K562 (cell line): ENCODE results near the gene COMMD9. TPM values are rescaled to one million over a fixed set of nuclear protein-coding genes. Genes with fewer than 3 reads are reported as not detected.

Experiments used
- ETV5 ChIP-seq: sonication (generic); formaldehyde crosslinking; IDR thresholded peaks from 2 replicates; pipeline ENCODE4 v1.4.0; 2020; ENCODE audit warnings: low read depth, mild to moderate bottlenecking, missing genetic modification reagents
- MAFG ChIP-seq: fragments of 450-650 bp; conservative IDR thresholded peaks from 2 replicates; pipeline ENCODE4 v1.6.1; 2016; ENCODE audit warnings: missing genetic modification characterization, missing compliant biosample characterization
- NFE2 ChIP-seq: IDR thresholded peaks from 2 replicates; pipeline ENCODE4 v1.6.1; 2014; ENCODE audit warnings: antibody characterized with exemption, low read depth
- PHB2 ChIP-seq: fragments of 450-650 bp; IDR thresholded peaks from 2 replicates; pipeline ENCODE4 v1.6.1; 2017; ENCODE audit warnings: low read depth
- TBP ChIP-seq: optimal IDR thresholded peaks from 2 replicates; pipeline ENCODE3; 2011; ENCODE audit warnings: low read depth, low read length, improper control_type of control experiment
- TRIM24 ChIP-seq, 2 experiments: fragments of 450-650 bp; IDR thresholded peaks; 2 replicates each; pipeline ENCODE4 v1.6.1; 2016
- ZKSCAN1 ChIP-seq: fragments of 150-350 bp; IDR thresholded peaks from 2 replicates; pipeline ENCODE4 v1.6.1; 2016; ENCODE audit warnings: low read depth, low read length
- ZNF133 ChIP-seq: fragments of 250-450 bp; sonication (Bioruptor Pico); IDR thresholded peaks from 2 replicates; pipeline ENCODE4 v1.4.0; 2020; ENCODE audit warnings: mild to moderate bottlenecking
- polyA plus RNA-seq, 8 experiments: library from polyadenylated mRNA; depleted of rRNA in 4 of 8; stranded (reverse) in 5 of 8; unstranded in 3 of 8; fragments of >200 nt; fragmentation: Nextera tagmentation in 2 of 8; fragmentation: Illumina TruSeq in 1 of 8; extraction: Ambion mirVana in 2 of 8; extraction: Trizol in 1 of 8; gene quantifications; 2 replicates each; pipeline versions ENCODE4 v1.2.1 to v1.2.3, GENCODE V29; 2011 to 2014; ENCODE audit warnings: inconsistent platforms in 1 of 8, missing spikeins in 1 of 8
- total RNA-seq, 7 experiments: library from RNA; depleted of rRNA in 6 of 7; stranded (reverse); fragments of >200 nt in 6 of 7; fragmentation: Illumina TruSeq in 2 of 7; extraction: Trizol in 2 of 7; gene quantifications; 2 replicates each; pipeline versions ENCODE4 v1.2.1 to v1.2.3, GENCODE V29; 2011 to 2021; ENCODE audit warnings: low replicate concordance in 1 of 7
- TF ChIP-seq, protein P1 (sequence below): sonication (generic); formaldehyde crosslinking; IDR thresholded peaks from 2 replicates; pipeline ENCODE4 v1.8.1; 2023; ENCODE audit warnings: missing genetic modification reagents, mild to moderate bottlenecking, borderline replicate concordance
- TF ChIP-seq, protein P2 (sequence below): fragments of 250-450 bp; sonication (Bioruptor Pico); IDR thresholded peaks from 2 replicates; pipeline ENCODE4 v1.5.0; 2021; ENCODE audit warnings: mild to moderate bottlenecking, moderate library complexity
- TF ChIP-seq, protein P3 (sequence below): fragments of 450-650 bp; IDR thresholded peaks from 2 replicates; pipeline ENCODE4 v1.6.1; 2016; ENCODE audit warnings: antibody characterized with exemption
- TF ChIP-seq, protein P4 (sequence below), 2 experiments: fragments of 250-450 bp in 1 of 2; fragments of 450-650 bp in 1 of 2; sonication (Bioruptor Pico) in 1 of 2; IDR thresholded peaks; 2 replicates each; pipeline versions ENCODE4 v1.6.1 to v1.8.0; 2016 to 2021; ENCODE audit warnings: mild to moderate bottlenecking in 2 of 2, moderate library complexity in 2 of 2, missing compliant biosample characterization in 1 of 2, missing genetic modification characterization in 1 of 2

Gene COMMD9
- total and polyA plus RNA-seq, 9 of the 15 experiments (the other 6 are each of a cell fraction or from before 2014, with no cell fraction given): 27.3 to 121 (median 48.0) TPM

DNA sequence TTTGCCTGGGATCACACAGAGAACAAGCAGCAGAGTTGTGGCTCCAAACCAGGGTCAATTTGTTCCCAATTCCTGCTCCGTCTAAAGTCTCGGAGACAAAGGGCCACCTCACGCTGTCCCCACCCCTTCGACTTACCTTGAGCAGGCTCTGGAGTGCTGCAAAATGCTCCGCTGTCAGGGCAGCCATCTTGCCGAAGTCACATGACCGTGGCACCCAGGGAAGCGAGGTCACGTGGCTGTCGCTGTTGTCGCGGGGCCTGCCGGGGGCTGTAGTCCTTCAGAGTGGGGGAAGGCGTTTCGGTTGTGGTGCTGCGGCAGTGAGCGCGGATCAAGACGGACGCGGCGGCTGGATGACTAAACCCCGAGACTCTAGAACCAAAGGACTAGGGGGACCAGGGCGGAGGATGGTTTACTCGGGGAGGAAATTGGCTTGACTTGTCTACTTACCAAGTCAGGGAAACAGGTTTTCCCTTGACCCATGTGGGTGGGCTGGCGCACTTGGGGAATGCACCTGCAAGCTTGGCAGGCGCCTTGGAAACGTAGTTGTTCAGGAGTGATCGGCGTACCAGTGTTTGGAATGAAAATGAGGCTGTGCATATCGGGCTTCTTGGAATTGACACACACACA is at the start of gene COMMD9 (continued):
- TF ChIP-seq, protein P1, sequence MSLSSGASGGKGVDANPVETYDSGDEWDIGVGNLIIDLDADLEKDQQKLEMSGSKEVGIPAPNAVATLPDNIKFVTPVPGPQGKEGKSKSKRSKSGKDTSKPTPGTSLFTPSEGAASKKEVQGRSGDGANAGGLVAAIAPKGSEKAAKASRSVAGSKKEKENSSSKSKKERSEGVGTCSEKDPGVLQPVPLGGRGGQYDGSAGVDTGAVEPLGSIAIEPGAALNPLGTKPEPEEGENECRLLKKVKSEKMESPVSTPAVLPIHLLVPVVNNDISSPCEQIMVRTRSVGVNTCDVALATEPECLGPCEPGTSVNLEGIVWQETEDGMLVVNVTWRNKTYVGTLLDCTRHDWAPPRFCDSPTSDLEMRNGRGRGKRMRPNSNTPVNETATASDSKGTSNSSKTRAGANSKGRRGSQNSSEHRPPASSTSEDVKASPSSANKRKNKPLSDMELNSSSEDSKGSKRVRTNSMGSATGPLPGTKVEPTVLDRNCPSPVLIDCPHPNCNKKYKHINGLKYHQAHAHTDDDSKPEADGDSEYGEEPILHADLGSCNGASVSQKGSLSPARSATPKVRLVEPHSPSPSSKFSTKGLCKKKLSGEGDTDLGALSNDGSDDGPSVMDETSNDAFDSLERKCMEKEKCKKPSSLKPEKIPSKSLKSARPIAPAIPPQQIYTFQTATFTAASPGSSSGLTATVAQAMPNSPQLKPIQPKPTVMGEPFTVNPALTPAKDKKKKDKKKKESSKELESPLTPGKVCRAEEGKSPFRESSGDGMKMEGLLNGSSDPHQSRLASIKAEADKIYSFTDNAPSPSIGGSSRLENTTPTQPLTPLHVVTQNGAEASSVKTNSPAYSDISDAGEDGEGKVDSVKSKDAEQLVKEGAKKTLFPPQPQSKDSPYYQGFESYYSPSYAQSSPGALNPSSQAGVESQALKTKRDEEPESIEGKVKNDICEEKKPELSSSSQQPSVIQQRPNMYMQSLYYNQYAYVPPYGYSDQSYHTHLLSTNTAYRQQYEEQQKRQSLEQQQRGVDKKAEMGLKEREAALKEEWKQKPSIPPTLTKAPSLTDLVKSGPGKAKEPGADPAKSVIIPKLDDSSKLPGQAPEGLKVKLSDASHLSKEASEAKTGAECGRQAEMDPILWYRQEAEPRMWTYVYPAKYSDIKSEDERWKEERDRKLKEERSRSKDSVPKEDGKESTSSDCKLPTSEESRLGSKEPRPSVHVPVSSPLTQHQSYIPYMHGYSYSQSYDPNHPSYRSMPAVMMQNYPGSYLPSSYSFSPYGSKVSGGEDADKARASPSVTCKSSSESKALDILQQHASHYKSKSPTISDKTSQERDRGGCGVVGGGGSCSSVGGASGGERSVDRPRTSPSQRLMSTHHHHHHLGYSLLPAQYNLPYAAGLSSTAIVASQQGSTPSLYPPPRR (CRISPR knock-in tag): no peak
- TF ChIP-seq ZNF133 (CRISPR knock-in tag) (no peak), TRIM24 (IDR thresholded peaks at IDR 0.05) (0 out of 4 replicates have a peak, but pooled peaks of 1 of the 2 experiments have one; percentile 41), ETV5 (no peak; the same call in 1 of the 2 replicates), NFE2 (no peak), PHB2 (no peak), ZKSCAN1 (peak; percentile 28; the same call in 1 of the 2 replicates), TBP (peak; percentile 82), MAFG (tag) (no peak)
- TF ChIP-seq, protein P2, sequence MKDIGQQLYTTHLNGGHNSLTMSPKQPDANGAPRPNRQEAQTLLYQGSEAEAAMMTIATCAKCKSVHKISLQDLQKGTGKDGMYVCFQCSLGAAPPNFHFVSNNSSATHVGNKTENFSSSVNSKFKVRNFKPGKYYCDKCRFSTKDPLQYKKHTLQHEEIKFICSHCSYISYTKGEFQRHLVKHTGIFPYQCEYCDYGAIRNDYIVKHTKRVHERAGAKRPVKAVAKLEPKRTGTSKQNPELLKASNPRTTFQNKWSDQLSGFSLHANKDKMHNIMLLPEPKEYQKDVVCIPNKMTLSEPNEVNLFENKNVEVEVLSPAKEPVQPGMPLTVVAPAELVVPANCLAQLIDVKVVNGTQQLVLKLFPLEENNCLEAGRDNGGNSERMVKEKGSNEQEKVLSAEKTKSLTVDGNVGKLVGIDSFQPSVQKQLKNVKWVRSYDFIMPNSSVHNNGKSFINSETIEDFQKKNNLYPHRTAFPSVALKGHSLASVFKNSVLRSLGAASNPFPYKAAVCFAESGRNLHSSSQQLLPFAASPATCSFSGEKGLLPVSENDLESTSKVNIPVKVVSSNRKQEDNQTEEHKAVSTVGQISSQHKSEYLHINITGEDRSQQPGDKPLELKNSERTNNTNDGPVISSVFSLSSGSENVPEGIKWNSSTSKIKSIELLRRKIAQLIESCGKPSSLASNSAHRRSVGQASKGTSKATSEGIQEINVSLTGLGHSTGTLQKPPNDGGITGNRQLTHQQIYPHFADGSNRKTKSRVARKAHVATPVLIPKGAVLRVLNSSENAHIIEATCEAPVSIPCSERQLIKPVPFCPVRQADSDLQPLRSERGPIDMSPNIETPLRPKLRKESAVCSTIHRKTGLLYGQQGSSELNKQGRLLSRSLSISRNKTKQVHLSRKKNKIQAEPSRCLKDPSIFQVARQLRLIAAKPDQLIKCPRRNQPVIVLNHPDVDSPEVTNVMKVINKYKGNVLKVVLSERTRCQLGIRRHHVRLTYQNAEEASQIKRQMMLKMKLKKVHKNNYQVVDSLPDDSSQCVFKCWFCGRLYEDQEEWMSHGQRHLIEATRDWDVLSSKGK (CRISPR knock-in tag): no peak
- TF ChIP-seq, protein P3, sequence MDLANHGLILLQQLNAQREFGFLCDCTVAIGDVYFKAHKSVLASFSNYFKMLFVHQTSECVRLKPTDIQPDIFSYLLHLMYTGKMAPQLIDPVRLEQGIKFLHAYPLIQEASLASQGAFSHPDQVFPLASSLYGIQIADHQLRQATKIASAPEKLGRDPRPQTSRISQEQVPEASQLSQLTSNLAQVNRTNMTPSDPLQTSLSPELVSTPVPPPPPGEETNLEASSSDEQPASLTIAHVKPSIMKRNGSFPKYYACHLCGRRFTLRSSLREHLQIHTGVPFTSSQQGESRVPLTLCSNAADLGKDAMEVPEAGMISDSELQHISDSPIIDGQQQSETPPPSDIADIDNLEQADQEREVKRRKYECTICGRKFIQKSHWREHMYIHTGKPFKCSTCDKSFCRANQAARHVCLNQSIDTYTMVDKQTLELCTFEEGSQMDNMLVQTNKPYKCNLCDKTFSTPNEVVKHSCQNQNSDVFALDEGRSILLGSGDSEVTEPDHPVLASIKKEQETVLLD: no peak; the same call in 1 of the 2 replicates
- TF ChIP-seq, protein P4, sequence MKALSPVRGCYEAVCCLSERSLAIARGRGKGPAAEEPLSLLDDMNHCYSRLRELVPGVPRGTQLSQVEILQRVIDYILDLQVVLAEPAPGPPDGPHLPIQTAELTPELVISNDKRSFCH (CRISPR knock-in tag; IDR thresholded peaks at IDR 0.05): no peak
- TF ChIP-seq, protein P4 (tag; IDR thresholded peaks at IDR 0.05): 0 out of 2 replicates have a peak, but pooled peaks have one; percentile 22
